ENCODE measurements around the gene KDM2A.

Gene KDM2A

GRCh38 chr11:67275606-67276409, 156.7 kb downstream of the KDM2A start:
- no peak overlapping the region for H3K4me3 ChIP-seq (ENCODE audit: extremely low read depth, insufficient read depth, low read length, poor library complexity, severe bottlenecking)
- H3K27ac ChIP-seq (ENCODE audit: low read depth, low read length, severe bottlenecking): no peak overlapping the region
- peaks cover 38% of the 10 kb centered on the region for H3K36me3 ChIP-seq (ENCODE audit: control insufficient read depth, insufficient read depth, low read length)
- 95 to 96% methylated on average over 12 to 15 of the region's 17 CpGs for WGBS, 2 experiments (ENCODE audit: insufficient coverage in 2 of 2)
- peaks cover 20% of the 10 kb centered on the region for H3K4me1 ChIP-seq (ENCODE audit: control insufficient read depth, insufficient read depth, low read length, poor library complexity, severe bottlenecking)
- H3K9me3 ChIP-seq (ENCODE audit: control insufficient read depth, low read length): no peaks in the 10 kb centered on the region

- 79 to 80% methylated on average over 12 to 15 of the region's 16 CpGs for WGBS, 2 experiments (ENCODE audit: insufficient coverage in 2 of 2)
- Histone ChIP-seq H3K9me3 (ENCODE audit: control insufficient read depth, low read length) (no peaks in the 10 kb centered on the region), H3K4me1 (ENCODE audit: control insufficient read depth, insufficient read depth, low read length, poor library complexity, severe bottlenecking) (peaks cover 14% of the 10 kb centered on the region), H3K36me3 (ENCODE audit: control insufficient read depth, insufficient read depth, low read length) (peaks cover 46% of the 10 kb centered on the region), H3K4me3 (ENCODE audit: extremely low read depth, insufficient read depth, low read length, poor library complexity, severe bottlenecking) (no peak overlapping the region), H3K27ac (ENCODE audit: low read depth, low read length, severe bottlenecking) (peak overlapping the region; percentile 76)
Observed at GRCh38 chr11:67276781-67277230, 157.7 kb downstream of the KDM2A start.

- Histone ChIP-seq H3K36me3 (ENCODE audit: control insufficient read depth, insufficient read depth, low read length) (peaks cover 50% of the 10 kb centered on the region), H3K9me3 (ENCODE audit: control insufficient read depth, low read length) (no peaks in the 10 kb centered on the region), H3K27ac (ENCODE audit: low read depth, low read length, severe bottlenecking) (peak overlapping the region; percentile 76), H3K4me1 (ENCODE audit: control insufficient read depth, insufficient read depth, low read length, poor library complexity, severe bottlenecking) (peaks cover 14% of the 10 kb centered on the region), H3K4me3 (ENCODE audit: extremely low read depth, insufficient read depth, low read length, poor library complexity, severe bottlenecking) (no peak overlapping the region)
- WGBS, 2 experiments (ENCODE audit: insufficient coverage in 2 of 2): 57 to 72% methylated on average over 17 to 23 of the region's 24 CpGs
Observed at GRCh38 chr11:67277231-67277961, 158.3 kb downstream of the KDM2A start.

GRCh38 chr11:67278135-67278938, 159.3 kb downstream of the KDM2A start:
- H3K4me3 ChIP-seq (ENCODE audit: extremely low read depth, insufficient read depth, low read length, poor library complexity, severe bottlenecking): no peak overlapping the region
- no peak overlapping the region for H3K27ac ChIP-seq (ENCODE audit: low read depth, low read length, severe bottlenecking)
- peaks cover 55% of the 10 kb centered on the region for H3K36me3 ChIP-seq (ENCODE audit: control insufficient read depth, insufficient read depth, low read length)
- no peaks in the 10 kb centered on the region for H3K9me3 ChIP-seq (ENCODE audit: control insufficient read depth, low read length)
- 97 to 99% methylated on average over 10 to 14 of the region's 14 CpGs for WGBS, 2 experiments (ENCODE audit: insufficient coverage in 2 of 2)
- peaks cover 14% of the 10 kb centered on the region for H3K4me1 ChIP-seq (ENCODE audit: control insufficient read depth, insufficient read depth, low read length, poor library complexity, severe bottlenecking)

- Histone ChIP-seq H3K36me3 (ENCODE audit: control insufficient read depth, insufficient read depth, low read length) (peaks cover 62% of the 10 kb centered on the region), H3K9me3 (ENCODE audit: control insufficient read depth, low read length) (no peaks in the 10 kb centered on the region), H3K4me3 (ENCODE audit: extremely low read depth, insufficient read depth, low read length, poor library complexity, severe bottlenecking) (no peak overlapping the region), H3K27ac (ENCODE audit: low read depth, low read length, severe bottlenecking) (no peak overlapping the region), H3K4me1 (ENCODE audit: control insufficient read depth, insufficient read depth, low read length, poor library complexity, severe bottlenecking) (peaks cover 14% of the 10 kb centered on the region)
- 97 to 99% methylated on average over 14 of the region's 14 CpGs for WGBS, 2 experiments (ENCODE audit: insufficient coverage in 2 of 2)
Observed at GRCh38 chr11:67278939-67279588, 160.0 kb downstream of the KDM2A start.

- 92 to 98% methylated on average over 12 to 14 of the region's 17 CpGs for WGBS, 2 experiments (ENCODE audit: insufficient coverage in 2 of 2)
- Histone ChIP-seq H3K4me3 (ENCODE audit: extremely low read depth, insufficient read depth, low read length, poor library complexity, severe bottlenecking) (no peak overlapping the region), H3K4me1 (ENCODE audit: control insufficient read depth, insufficient read depth, low read length, poor library complexity, severe bottlenecking) (peaks cover 11% of the 10 kb centered on the region), H3K36me3 (ENCODE audit: control insufficient read depth, insufficient read depth, low read length) (peaks cover 66% of the 10 kb centered on the region), H3K27ac (ENCODE audit: low read depth, low read length, severe bottlenecking) (no peak overlapping the region), H3K9me3 (ENCODE audit: control insufficient read depth, low read length) (no peaks in the 10 kb centered on the region)
Observed at GRCh38 chr11:67279589-67280340, 160.7 kb downstream of the KDM2A start.

GRCh38 chr11:67280341-67280787, 161.3 kb downstream of the KDM2A start:
- 93 to 95% methylated on average over 13 of the region's 13 CpGs for WGBS, 2 experiments (ENCODE audit: insufficient coverage in 2 of 2)
- peaks cover 10% of the 10 kb centered on the region for H3K4me1 ChIP-seq (ENCODE audit: control insufficient read depth, insufficient read depth, low read length, poor library complexity, severe bottlenecking)
- no peak overlapping the region for H3K4me3 ChIP-seq (ENCODE audit: extremely low read depth, insufficient read depth, low read length, poor library complexity, severe bottlenecking)
- peaks cover 70% of the 10 kb centered on the region for H3K36me3 ChIP-seq (ENCODE audit: control insufficient read depth, insufficient read depth, low read length)
- no peak overlapping the region for H3K27ac ChIP-seq (ENCODE audit: low read depth, low read length, severe bottlenecking)
- no peaks in the 10 kb centered on the region for H3K9me3 ChIP-seq (ENCODE audit: control insufficient read depth, low read length)

GRCh38 chr11:67280788-67281551, 161.9 kb downstream of the KDM2A start:
- 94 to 98% methylated on average over 22 to 31 of the region's 31 CpGs for WGBS, 2 experiments (ENCODE audit: insufficient coverage in 2 of 2)
- Histone ChIP-seq H3K27ac (ENCODE audit: low read depth, low read length, severe bottlenecking) (no peak overlapping the region), H3K4me3 (ENCODE audit: extremely low read depth, insufficient read depth, low read length, poor library complexity, severe bottlenecking) (no peak overlapping the region), H3K9me3 (ENCODE audit: control insufficient read depth, low read length) (no peaks in the 10 kb centered on the region), H3K36me3 (ENCODE audit: control insufficient read depth, insufficient read depth, low read length) (peaks cover 76% of the 10 kb centered on the region), H3K4me1 (ENCODE audit: control insufficient read depth, insufficient read depth, low read length, poor library complexity, severe bottlenecking) (peaks cover 10% of the 10 kb centered on the region)

- H3K4me1 ChIP-seq (ENCODE audit: control insufficient read depth, insufficient read depth, low read length, poor library complexity, severe bottlenecking): peaks cover 10% of the 10 kb centered on the region
- no peak overlapping the region for H3K4me3 ChIP-seq (ENCODE audit: extremely low read depth, insufficient read depth, low read length, poor library complexity, severe bottlenecking)
- 95 to 98% methylated on average over 21 to 25 of the region's 27 CpGs for WGBS, 2 experiments (ENCODE audit: insufficient coverage in 2 of 2)
- H3K9me3 ChIP-seq (ENCODE audit: control insufficient read depth, low read length): no peaks in the 10 kb centered on the region
- H3K27ac ChIP-seq (ENCODE audit: low read depth, low read length, severe bottlenecking): no peak overlapping the region
- H3K36me3 ChIP-seq (ENCODE audit: control insufficient read depth, insufficient read depth, low read length): peaks cover 83% of the 10 kb centered on the region
Observed at GRCh38 chr11:67281552-67282150, 162.6 kb downstream of the KDM2A start.

Data from mesodermal cell (in vitro differentiated cells).